WI38 (cell line): ENCODE measurements around the gene EIF4EBP2.

Experiments used
- H3K4me3 ChIP-seq: 2 replicates; pipeline ENCODE4 v1.5.1; 2011; ENCODE audit warnings: low read depth, mild to moderate bottlenecking, control low read depth, low read length
- TF ChIP-seq, protein P1 (sequence below): IDR thresholded peaks from 2 replicates; pipeline ENCODE4 v1.5.1; 2012; ENCODE audit warnings: low read depth, mild to moderate bottlenecking, control low read depth, low read length

The EIF4EBP2 gene

DNA sequence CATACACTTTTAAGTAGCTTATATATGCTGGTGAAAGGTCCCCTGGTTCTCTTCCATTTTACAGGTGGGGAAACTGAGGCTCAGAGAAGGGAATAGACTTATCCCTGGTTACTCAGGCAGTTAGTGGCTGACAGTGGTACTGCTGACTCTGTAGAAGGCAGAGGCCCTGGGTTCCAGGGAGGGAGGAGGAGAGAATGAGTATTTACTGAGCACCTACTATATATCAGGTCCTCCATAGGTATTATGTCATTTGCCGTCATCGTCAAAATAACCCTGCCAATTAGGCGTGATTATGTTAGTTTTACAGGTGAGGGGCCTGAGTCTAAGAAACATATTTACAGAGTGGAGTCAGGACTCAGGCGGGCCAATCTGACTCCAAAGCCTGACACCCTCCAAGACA lies 61.3 kb downstream of the EIF4EBP2 start:
- H3K4me3 ChIP-seq: no peak overlapping the region
- TF ChIP-seq, protein P1, sequence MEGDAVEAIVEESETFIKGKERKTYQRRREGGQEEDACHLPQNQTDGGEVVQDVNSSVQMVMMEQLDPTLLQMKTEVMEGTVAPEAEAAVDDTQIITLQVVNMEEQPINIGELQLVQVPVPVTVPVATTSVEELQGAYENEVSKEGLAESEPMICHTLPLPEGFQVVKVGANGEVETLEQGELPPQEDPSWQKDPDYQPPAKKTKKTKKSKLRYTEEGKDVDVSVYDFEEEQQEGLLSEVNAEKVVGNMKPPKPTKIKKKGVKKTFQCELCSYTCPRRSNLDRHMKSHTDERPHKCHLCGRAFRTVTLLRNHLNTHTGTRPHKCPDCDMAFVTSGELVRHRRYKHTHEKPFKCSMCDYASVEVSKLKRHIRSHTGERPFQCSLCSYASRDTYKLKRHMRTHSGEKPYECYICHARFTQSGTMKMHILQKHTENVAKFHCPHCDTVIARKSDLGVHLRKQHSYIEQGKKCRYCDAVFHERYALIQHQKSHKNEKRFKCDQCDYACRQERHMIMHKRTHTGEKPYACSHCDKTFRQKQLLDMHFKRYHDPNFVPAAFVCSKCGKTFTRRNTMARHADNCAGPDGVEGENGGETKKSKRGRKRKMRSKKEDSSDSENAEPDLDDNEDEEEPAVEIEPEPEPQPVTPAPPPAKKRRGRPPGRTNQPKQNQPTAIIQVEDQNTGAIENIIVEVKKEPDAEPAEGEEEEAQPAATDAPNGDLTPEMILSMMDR: no peak

DNA sequence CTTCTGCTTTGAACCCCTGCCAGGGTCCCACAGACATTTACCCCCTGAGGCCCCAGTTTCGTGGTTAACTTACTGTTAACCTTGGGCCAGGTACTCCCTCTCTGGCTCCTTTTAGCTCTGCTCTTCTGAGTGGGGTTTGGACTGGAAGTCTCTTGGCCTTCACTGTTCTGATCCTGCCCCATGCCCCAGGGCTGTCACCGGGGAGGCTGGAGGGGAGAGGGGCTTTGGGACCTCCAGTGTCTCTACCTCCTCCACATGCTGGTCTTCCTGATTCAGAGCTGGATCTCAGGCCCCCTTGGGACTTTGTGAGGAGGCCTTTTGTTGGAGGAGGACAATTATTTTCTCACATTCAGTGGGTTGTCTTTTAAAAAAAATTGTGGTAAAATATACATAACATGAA lies 61.9 kb downstream of the EIF4EBP2 start:
- H3K4me3 ChIP-seq: no peak overlapping the region
- TF ChIP-seq, protein P1: no peak

DNA sequence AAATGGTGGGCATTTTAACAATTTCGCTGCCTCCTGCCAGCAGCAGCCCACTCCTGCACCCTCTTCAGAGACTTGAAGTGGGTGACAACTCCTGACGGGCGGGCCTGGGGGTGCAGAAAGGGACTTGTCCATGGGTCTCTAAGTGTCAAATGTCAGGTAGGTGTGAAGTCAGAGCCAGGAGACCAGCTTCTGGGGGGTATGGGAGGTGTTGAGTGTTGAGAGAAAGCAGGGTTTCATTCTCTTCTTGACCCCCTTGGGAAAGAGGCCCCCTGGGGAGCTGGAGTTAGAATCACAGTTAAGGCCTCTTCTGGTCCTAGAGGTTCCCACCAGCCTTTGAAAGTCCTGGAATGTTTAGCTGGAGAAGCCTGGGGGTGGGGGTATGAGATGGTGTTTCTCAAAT lies 63.0 kb downstream of the EIF4EBP2 start:
- TF ChIP-seq, protein P1: no peak
- no peak overlapping the region for H3K4me3 ChIP-seq

DNA sequence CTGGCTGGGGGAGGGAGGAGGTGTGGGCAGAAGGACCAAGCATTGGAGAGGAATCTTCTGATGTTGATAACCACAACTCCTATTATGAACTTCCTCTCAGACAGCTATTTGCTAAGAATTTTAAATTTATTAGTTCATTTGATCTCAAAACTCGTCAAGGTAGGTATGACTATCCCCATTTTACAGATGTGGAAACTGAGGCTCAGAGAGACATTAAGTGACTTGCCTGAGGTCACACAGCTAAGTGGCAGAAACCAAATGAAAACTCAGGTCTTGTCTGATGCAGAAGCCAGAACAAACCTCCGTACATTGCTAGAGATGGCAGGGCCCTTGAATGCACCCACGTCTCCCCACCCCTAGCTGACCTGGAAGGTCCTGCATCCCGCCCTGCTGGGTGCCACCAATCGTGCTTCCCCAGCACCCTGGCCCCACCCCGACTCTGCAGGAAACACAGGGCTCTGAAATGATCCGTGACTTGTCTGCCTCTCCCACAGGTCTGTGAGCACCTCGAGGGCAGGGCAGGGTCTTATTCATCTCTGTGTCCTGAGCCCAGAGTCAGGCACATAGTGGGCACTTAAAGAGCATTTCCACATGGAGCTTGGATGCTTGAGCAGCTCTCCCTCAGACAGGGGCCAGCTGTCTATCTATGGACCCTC lies 69.0 kb downstream of the EIF4EBP2 start:
- H3K4me3 ChIP-seq: no peak overlapping the region
- TF ChIP-seq, protein P1: no peak

DNA sequence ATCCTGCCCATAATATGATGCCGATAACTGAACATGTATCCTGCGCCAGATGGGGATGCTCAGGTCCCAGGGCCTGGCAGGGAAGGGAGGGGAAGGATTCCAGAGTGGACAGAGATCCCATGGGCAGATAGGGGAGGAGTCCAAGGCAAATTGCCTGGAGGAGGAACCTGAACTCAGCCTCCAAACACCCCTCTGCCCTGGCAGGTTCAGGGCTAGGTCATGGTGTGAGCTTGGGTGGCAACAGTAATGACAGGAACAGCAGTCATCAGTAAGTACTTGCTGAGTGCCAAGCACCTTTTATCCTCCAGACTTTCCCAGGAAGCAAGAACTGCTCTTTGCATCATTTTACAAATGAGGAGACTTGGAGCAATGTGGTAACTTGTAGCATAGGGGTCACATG lies 70.8 kb downstream of the EIF4EBP2 start:
- H3K4me3 ChIP-seq: no peak overlapping the region
- TF ChIP-seq, protein P1: no peak

DNA sequence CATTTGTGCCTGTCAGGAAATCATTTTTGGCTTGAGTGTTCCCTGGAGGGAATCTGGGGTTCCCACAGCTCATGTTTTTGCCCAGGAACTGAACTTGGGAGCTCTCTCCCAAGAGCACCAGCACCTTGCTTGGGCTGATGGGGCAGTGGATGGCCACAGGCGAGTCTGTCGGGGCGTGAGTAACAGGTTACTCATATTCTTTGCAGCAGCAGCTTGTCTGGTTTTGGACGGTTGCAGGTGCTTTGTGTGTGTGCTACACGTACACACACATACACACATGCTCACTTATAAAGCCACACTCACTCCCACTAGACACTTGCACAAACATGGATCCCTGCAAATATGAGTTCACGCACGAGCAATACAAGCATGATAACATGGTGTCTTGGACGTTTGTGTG lies 71.7 kb downstream of the EIF4EBP2 start:
- TF ChIP-seq, protein P1: no peak
- H3K4me3 ChIP-seq: no peak overlapping the region

DNA sequence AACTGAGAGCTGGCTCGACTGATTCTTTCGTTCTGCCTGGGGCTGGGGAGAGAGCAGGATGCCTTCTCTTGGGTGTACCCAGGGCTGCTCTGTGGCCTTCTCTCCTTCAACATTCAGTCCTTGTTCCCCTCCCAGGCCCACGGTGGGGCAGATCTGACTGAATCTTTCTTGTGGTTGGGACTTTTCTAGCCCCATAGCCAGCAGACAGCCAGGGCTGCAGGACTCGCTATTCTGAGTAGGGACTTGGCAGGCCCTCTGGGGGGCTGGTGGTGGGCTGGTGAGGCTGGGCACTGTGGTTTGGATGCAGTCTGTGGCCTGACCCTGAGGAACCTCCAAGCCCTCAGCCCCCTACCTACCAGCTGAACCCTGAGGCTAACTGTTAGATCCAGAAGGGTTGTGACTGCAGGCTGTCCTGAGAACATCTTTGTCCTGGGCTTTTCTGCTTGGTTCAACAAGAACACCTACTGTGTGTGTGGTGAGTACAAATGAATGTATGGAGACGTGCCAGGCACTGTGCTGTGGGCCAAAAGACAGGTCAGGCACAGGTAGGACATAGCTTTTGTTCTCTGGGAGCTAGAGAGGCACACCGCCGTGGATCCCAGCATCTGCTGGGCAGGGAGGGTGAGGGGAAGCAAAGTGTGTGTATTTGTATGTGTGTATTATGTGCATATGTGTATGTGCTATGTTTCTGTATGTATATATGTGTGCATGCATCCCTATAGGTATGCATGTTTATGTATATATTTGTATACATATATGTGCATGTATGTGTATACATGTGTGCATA lies 72.5 kb downstream of the EIF4EBP2 start:
- H3K4me3 ChIP-seq: no peak overlapping the region
- TF ChIP-seq, protein P1: no peak
